ENCODE results near the gene S1PR5.

The S1PR5 gene

GRCh38 chr19:10478903-10479384 is 38.3 kb downstream of the S1PR5 start:
- no peak for TF ChIP-seq POLR2A (IDR thresholded peaks at IDR 0.05; ENCODE audit: low read depth, low read length)
- TF ChIP-seq TAF1 (IDR thresholded peaks at IDR 0.05; ENCODE audit: borderline replicate concordance, low read depth, low read length), result no peak
- no peak for TF ChIP-seq POLR2AphosphoS5 (IDR thresholded peaks at IDR 0.05; ENCODE audit: low read depth, low read length)
- no peak for DNase-seq (ENCODE audit: insufficient read length)
- no peak for FAIRE-seq

GRCh38 chr19:10478476-10478875 is 38.8 kb downstream of the S1PR5 start:
- FAIRE-seq, result no peak
- TF ChIP-seq POLR2AphosphoS5 (IDR thresholded peaks at IDR 0.05; ENCODE audit: low read depth, low read length) (no peak), TAF1 (IDR thresholded peaks at IDR 0.05; ENCODE audit: borderline replicate concordance, low read depth, low read length) (no peak), POLR2A (IDR thresholded peaks at IDR 0.05; ENCODE audit: low read depth, low read length) (no peak)
- DNase-seq (ENCODE audit: insufficient read length), result no peak

GRCh38 chr19:10474962-10475451 is 42.2 kb downstream of the S1PR5 start:
- no peak for DNase-seq (ENCODE audit: insufficient read length)
- TF ChIP-seq TAF1 (IDR thresholded peaks at IDR 0.05; ENCODE audit: borderline replicate concordance, low read depth, low read length) (no peak), POLR2A (IDR thresholded peaks at IDR 0.05; ENCODE audit: low read depth, low read length) (no peak), POLR2AphosphoS5 (IDR thresholded peaks at IDR 0.05; ENCODE audit: low read depth, low read length) (no peak)
- FAIRE-seq, result no peak

GRCh38 chr19:10473192-10473591 is 44.1 kb downstream of the S1PR5 start:
- DNase-seq (ENCODE audit: insufficient read length) (no peak), FAIRE-seq (no peak)
- no peak for TF ChIP-seq POLR2A (IDR thresholded peaks at IDR 0.05; ENCODE audit: low read depth, low read length)
- no peak for TF ChIP-seq POLR2AphosphoS5 (IDR thresholded peaks at IDR 0.05; ENCODE audit: low read depth, low read length)
- no peak for TF ChIP-seq TAF1 (IDR thresholded peaks at IDR 0.05; ENCODE audit: borderline replicate concordance, low read depth, low read length)

- DNase-seq (ENCODE audit: insufficient read length) (no peak), FAIRE-seq (no peak)
- TF ChIP-seq TAF1 (IDR thresholded peaks at IDR 0.05; ENCODE audit: borderline replicate concordance, low read depth, low read length), result no peak
- no peak for TF ChIP-seq POLR2AphosphoS5 (IDR thresholded peaks at IDR 0.05; ENCODE audit: low read depth, low read length)
- TF ChIP-seq POLR2A (IDR thresholded peaks at IDR 0.05; ENCODE audit: low read depth, low read length), result no peak
Observed at GRCh38 chr19:10471909-10472308, 45.3 kb downstream of the S1PR5 start.

- TF ChIP-seq POLR2A (IDR thresholded peaks at IDR 0.05; ENCODE audit: low read depth, low read length), result no peak
- TF ChIP-seq POLR2AphosphoS5 (IDR thresholded peaks at IDR 0.05; ENCODE audit: low read depth, low read length), result no peak
- TF ChIP-seq TAF1 (IDR thresholded peaks at IDR 0.05; ENCODE audit: borderline replicate concordance, low read depth, low read length), result no peak
- FAIRE-seq, result no peak
Observed at GRCh38 chr19:10468133-10468532, 49.1 kb downstream of the S1PR5 start.

GRCh38 chr19:10467104-10467706 is 50.0 kb downstream of the S1PR5 start:
- TF ChIP-seq POLR2AphosphoS5 (IDR thresholded peaks at IDR 0.05; ENCODE audit: low read depth, low read length) (no peak), POLR2A (IDR thresholded peaks at IDR 0.05; ENCODE audit: low read depth, low read length) (no peak), TAF1 (IDR thresholded peaks at IDR 0.05; ENCODE audit: borderline replicate concordance, low read depth, low read length) (no peak)
- FAIRE-seq, result no peak
- no peak for DNase-seq (ENCODE audit: insufficient read length)

More at GRCh38 chr19:10468133-10468532, 49.1 kb downstream of the S1PR5 start:
- no peak for DNase-seq (ENCODE audit: insufficient read length)

- DNase-seq (ENCODE audit: insufficient read length), result no peak
- no peak for FAIRE-seq
- TF ChIP-seq POLR2AphosphoS5 (IDR thresholded peaks at IDR 0.05; ENCODE audit: low read depth, low read length) (no peak), TAF1 (IDR thresholded peaks at IDR 0.05; ENCODE audit: borderline replicate concordance, low read depth, low read length) (no peak), POLR2A (IDR thresholded peaks at IDR 0.05; ENCODE audit: low read depth, low read length) (no peak)
Observed at GRCh38 chr19:10464456-10464855, 52.8 kb downstream of the S1PR5 start.
